ENCODE measurements around the gene MARVELD2. TPM values are rescaled to one million over a fixed set of nuclear protein-coding genes. Genes with fewer than 3 reads are reported as not detected.

The MARVELD2 gene
- total and polyA plus RNA-seq, 2 of the 13 experiments (the other 11 are each of a cell fraction or from before 2014, with no cell fraction given) = 11.1 to 15.4 TPM

GRCh38 chr5:69369340-69370121 lies 45.4 kb upstream of the MARVELD2 start, which contains the start of the genes AK6, RAD17 and TAF9 (continued):
- TF ChIP-seq ZBTB44 (CRISPR knock-in tag; IDR thresholded peaks at IDR 0.05) (no peak), ZMAT3 (CRISPR knock-in tag; conservative IDR thresholded peaks at IDR 0.05) (peak; percentile 92), BCLAF1 (IDR thresholded peaks at IDR 0.05) (no peak), KDM4B (CRISPR knock-in tag; IDR thresholded peaks at IDR 0.05) (no peak; the same call in 1 of the 2 replicates), BRD4 (CRISPR knock-in tag; IDR thresholded peaks at IDR 0.05) (0 out of 2 replicates have a peak, but pooled peaks have one; percentile 42), ARID3A (IDR thresholded peaks at IDR 0.05; ENCODE audit: low read depth, low read length) (no peak), ZSCAN5A (CRISPR knock-in tag; IDR thresholded peaks at IDR 0.05; ENCODE audit: borderline replicate concordance) (no peak), RORA (CRISPR knock-in tag; IDR thresholded peaks at IDR 0.05) (no peak), ZBTB34 (CRISPR knock-in tag; IDR thresholded peaks at IDR 0.05) (no peak), NFRKB (IDR thresholded peaks at IDR 0.05) (no peak), MIER3 (CRISPR knock-in tag; IDR thresholded peaks at IDR 0.05; ENCODE audit: borderline replicate concordance) (peak; percentile 63; the same call in 1 of the 2 replicates), ZNF484 (CRISPR knock-in tag; IDR thresholded peaks at IDR 0.05; ENCODE audit: borderline replicate concordance, low read depth) (0 out of 2 replicates have a peak, but pooled peaks have one; percentile 62), MLLT10 (CRISPR knock-in tag; IDR thresholded peaks at IDR 0.05) (no peak), NFE2 (CRISPR knock-in tag; IDR thresholded peaks at IDR 0.05) (no peak), ZBTB1 (CRISPR knock-in tag; IDR thresholded peaks at IDR 0.05; ENCODE audit: borderline replicate concordance) (no peak), ZBTB38 (CRISPR knock-in tag; IDR thresholded peaks at IDR 0.05) (peak; percentile 52; the same call in 1 of the 2 replicates), YY1 (IDR thresholded peaks at IDR 0.05; ENCODE audit: insufficient read depth, insufficient replicate concordance, low read depth, low read length) (peak; percentile 85), ZNF343 (CRISPR knock-in tag; IDR thresholded peaks at IDR 0.05) (peak; percentile 83), NFATC3 (CRISPR knock-in tag; IDR thresholded peaks at IDR 0.05) (0 out of 2 replicates have a peak, but pooled peaks have one; percentile 36), ZBTB3 (CRISPR knock-in tag; IDR thresholded peaks at IDR 0.05; ENCODE audit: borderline replicate concordance, low read depth) (peak; percentile 96), KLF13 (CRISPR knock-in tag; IDR thresholded peaks at IDR 0.05) (no peak)

Data from HepG2 (cell line).